ENCODE results near the gene PDZD2.
"Not testable (repeated sequence)": the region's sequence is repeated elsewhere in the genome, so short reads cannot be mapped to it uniquely, and the experiment has no call there.

PDZD2 gene

DNA sequence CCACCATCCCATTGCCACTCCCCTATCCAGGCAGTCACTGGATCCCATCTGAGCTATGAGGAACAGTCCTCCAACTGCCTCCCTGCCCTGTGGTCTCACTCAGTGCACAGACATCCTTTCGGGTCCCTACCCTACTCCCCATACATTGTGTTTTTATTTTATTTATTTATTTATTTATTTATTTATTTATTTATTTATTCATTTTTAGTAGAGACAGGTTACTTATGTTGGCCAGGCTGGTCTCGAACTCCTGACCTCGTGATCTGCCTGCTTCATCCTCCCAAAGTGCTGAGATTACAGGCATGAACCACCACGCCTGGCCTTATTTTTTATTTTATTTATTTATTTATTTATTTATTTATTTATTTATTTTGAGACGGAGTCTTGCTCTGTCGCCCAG lies 137.4 kb downstream of the PDZD2 start:
- not testable (repeated sequence) for DNase-seq

DNA sequence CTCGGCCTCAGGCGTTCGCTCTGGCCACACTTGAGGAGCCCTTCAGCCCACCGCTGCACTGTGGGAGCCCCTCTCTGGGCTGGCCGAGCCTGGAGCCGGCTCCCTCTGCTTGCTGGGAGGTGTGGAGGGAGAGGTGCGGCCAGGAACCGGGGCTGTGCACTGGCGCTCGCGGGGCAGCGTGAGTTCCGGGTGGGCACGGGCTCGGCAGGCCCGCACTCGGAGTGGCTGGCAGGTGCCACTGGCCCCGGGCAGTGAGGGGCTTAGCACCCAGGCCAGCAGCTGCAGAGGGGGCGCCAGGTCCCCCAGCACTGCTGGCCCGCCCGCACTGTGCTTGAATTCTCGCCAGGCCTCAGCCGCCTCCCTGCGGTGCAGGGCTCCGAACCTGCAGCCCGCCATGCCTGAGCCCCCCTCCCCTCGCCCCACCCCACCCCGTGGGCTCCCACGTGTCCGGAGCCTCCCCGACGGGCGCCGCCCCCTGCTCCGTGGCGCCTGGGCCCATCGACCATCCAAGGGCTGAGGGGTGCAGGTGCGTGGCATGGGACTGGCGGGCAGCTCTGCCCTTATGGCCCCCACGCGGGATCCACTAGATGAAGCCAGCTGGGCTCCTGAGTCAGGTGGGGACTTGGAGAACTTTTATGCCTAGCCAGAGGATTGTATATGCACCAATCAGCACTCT lies 138.2 kb downstream of the PDZD2 start:
- no peak for DNase-seq

DNA sequence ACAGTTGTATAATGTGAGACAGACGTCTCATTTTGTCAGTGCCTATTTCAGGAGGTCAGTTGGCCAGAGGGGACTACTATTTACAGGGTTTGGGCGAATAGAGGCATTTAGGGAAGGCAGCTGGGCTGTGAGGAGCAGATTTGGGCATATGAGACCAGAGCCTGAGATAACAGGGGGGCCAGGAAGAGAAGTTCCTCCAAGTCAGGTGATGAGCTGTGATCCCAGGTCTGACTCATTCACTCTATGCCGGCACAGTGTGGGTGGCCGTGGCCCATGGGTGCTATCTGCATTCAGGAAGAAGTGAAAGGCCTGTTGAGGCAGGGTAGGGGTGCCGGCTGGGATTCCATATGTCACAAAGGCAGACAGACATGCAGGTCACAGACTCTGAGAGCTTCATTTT lies 142.8 kb downstream of the PDZD2 start:
- DNase-seq, result no peak

DNA sequence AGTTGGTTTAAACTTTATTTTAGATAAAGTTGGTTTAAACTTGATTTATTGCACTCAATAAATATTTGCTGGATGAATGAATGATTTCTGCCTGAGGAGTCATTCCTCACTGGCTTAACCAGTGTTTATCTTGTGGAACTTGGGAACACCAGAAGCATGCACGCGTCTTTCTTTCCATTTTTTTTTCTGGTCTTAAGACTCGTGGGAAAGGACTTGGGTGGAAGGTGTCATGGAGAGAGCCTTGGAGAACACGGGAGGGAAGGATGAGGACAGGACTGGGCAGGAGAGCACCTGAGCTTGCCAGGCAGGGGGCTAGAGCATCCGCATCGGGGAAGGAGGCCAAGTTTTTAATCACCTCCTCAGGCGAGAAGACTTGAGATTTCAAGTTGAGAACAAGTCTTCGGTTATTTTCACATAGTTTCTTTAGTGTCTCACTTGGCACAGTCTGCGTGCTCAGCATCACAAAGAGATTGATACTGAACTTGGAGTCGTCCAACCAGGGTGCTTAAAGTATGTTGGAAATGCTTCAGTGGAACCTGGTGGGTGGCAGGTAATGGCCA lies 144.2 kb downstream of the PDZD2 start:
- no peak for DNase-seq

DNA sequence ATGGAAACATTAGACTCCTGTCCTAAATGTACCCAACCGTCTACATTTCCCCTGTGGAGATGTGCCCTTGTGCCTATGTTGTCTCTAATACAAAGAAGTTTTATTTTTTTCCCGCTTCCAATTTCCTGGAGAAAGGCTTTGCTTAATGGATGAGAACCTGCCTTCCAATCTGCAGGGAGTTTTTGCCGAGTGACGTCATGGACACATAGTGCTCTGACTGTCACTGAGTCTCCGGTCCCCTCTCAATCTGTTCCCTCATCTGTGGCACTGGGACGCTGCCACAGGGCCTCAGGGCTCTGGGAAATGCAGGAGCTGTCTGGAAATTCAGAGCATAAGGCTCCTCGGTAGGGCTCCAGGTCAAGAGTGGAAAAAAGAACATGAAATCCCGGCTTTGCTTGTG lies 144.8 kb downstream of the PDZD2 start:
- DNase-seq, result no peak

DNA sequence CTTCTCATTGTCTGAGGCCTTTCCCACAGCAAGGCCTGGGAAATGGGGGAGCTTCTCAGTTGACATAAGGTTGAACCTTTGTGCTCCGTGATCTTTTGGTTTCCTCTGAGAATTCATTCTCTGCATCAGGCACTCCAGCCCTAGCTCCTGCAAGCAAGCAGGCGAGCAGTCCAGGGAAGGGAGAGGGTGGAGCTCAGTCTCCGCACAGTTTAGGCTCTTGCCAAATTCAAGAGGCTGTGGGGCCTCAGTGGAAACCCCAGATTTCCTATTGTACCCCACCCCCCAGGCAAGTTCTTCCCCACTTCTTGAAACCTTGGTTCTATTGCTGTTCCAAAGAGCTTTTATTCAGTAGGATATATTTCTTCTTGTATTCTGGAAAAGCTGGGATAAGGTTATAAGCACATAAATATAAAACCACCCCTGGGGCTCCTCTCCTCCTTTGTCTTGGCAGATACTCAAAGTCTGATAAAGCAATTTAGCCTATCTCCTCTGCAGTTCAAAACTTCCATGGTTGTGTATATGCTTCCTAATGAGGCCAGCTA lies 147.2 kb downstream of the PDZD2 start:
- DNase-seq, result no peak

DNA sequence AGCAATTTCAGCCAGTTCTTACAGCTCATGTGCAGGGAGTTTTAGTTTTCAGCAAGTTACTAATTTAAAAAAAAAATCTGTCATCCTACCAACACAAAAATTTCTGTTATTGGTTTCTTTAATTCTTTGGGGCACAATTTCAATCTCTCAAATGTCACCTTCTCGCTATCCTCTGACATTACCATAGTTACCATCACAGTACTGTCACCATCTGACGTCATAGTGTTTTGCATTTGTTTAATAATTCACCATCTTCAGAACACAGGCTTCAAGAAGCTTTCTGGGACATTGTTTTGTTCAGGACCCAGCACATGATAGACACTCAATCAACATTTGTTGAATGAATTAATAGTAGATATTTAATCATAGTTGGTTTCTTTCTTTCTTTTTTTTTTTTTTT lies 155.1 kb downstream of the PDZD2 start:
- DNase-seq, result no peak

DNA sequence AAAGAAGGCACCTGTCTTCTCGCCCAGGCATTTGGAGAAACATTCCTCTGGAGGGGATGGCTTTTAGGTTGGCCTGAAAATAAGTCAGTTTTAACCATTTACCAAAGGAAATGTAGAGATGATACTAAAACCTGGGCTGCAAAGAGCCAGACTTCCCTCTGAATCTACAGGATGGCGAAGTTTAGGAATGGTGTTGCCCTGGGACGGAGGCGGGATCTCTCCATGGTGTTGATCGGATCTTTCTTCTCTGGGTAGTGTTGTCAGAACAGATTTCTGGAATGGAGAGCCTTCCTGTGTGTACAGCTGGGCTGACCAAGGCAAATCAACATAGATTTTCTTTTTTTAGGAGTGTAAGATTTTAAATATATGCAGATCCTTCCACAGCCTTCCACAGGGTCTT lies 159.2 kb downstream of the PDZD2 start:
- no peak for DNase-seq

DNA sequence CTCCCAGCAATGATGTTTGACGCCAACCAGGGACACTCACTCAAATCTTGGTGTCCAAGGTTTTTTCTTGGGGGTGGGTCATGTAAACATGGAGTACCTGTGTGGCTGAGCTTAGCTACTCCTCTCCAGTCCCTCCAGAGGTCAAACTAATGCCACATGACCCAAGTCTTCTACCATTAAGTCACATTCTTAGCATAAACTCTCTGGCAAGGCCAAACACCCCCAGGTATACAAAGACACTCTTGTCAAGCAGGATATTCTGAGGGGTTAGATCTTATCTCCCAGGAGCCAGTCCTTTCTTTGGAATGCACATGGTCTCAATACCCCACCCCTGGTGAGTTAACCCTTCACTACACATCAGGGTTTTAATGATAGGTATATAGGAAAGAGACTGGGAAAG lies 161.4 kb downstream of the PDZD2 start:
- peak; percentile 91 for DNase-seq

DNA sequence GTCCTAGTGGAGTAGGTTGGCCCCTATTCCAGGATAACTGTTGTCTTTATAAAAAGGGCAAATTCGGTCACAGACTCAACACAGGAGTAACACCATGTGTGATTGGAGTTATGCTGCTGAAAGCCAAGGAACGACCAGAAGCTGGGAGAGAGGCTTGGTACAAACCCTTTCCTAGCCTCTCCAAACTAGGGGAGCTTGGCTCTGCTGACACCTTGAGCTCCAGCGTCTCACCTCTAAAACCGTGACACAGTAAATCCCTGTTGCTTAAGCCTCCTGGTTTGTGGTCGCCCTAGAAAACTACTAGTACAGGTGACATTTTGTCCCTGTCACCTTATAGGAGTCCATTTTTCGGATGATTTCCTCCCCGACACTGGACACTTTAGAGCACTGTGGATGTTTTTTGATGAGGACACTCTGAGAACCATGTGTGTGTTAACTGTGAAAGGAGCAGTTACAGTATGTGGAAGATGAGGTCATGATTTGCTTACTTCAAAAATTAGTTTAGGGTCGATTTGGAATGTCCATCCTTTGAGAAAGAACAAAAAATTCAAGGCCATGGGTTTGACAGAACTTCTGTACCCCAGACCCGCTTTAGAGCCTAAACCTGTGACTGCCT lies 167.0 kb downstream of the PDZD2 start:
- no peak for DNase-seq

DNA sequence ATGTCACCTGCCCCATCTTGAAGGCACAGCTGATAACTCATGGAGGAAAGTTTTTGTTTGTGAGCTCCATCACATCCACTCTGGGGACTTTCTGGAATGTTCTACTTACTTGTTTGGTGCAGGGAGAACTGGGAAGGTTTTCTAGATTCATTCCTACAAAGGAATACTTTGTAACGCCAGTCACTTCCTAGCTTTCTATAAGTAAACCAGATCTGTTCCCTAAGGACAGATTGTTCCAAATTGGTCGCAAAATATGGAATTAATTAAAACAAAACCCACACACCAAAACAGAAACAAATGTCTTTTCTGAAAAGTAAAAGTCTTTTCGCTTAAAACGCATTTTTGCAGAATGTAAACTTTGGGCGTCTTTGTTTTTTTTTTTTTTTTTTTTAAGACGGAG lies 167.6 kb downstream of the PDZD2 start:
- no peak for DNase-seq

DNA sequence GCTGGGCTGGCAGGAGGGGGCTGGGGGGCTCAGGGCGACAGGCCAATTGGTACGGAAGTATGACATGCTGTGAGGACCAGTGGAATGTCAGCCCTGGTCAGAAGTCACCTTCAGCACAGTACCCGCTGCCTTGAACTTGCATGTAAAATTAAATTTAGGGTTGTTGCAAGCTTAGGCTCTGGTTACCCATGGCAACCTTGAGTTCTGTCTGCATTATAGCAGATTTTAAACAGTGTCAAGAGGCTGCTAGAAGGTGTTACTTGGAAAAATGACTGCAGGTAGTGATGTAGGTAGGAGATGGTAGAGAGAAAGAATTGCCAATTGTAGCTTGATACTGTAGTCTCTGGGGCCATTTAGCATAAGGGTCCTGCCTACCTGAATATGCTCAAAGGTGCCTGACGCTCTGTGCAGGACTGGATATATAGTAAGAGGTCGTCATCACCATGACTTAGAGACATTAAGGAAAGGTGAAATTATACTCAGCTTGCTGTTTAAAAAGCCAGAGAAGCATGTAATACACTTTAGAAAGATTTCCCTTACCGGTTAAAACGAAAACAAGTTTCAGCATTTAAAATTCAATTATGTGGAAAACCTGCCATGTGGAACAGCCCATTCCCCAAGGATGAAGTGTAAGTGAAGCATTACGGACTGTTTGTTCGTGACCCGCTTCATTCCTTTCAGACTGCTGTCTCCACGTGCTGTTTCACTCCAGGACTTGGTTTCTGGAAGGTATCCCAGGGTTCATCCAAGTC lies 169.0 kb downstream of the PDZD2 start:
- DNase-seq, result no peak

DNA sequence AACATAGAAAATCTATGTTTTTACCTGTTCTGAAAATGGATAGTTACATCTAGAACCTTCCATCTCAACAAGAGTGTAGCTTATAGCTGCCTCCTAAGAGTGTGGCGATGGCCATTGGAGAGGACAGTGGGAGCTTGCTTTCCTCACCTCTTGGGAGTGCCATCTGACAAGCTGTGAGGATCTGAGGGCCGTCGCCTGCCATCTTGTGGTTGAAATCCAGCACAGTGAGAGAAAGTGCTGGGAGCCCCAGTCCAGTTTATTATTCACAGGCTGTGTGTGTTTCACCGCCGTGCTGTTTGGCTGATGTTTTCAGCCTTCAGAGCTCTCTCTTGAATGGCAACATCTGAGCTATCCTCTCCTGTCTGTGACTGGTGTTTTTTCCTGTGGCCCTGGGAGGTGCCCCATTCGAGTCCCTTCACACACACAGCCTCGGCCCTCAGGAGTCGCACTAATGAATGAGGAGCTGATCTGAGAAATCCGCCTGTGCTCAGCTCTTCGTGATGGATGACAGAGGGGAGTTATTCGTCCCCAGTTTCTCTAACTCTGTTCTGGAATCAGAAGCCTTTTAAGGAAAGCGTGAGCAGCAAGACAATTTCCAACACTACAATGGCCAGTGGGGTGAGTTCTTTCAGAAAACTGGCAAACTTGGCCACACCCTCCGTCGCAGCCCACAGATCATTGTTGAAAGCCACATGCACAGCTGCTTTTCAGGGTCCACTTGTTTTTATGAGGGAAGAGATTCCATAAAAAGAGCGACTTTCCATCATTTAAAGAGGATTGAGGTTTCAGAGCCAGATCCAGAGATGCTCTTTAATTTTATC lies 170.3 kb downstream of the PDZD2 start:
- DNase-seq, result peak; percentile 93

DNA sequence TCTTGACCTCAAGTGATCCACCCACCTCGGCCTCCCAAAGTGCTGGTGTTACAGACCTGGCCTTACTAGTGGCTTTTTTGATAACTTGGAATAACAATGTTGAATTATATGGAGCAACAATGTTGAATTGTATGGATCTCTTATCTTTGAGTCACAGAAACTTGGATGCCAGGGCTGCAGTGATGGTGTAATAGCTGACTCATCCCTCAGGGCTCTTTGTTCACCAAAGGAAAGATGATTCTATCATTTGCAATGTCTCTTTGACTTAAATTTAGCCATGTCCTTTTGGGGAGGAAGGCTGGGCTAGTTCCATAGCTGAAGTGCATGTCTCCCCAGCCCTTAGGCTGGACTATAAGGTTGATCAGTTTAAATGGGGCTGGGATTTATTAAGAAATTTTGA lies 172.3 kb downstream of the PDZD2 start:
- DNase-seq, result no peak

DNA sequence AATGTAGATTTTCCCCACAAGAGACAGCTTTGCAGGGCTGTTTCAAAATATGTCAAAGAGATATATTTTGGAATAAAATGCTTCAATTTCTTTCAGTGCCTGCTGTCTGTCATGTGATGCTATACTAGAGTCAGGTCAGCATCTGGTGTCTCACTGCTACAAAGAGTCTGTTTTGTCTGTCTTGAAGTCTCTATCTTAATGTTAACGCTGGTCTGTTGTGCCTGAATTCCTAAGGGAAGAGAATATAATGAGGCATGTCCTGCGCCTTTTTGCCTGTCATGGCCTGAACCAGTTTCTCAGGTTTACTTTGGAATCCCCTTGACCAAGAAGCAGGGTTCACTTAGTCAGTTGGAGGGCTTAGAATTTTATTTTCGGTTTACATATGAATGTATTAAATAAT lies 176.4 kb downstream of the PDZD2 start:
- DNase-seq, result peak; percentile 84

DNA sequence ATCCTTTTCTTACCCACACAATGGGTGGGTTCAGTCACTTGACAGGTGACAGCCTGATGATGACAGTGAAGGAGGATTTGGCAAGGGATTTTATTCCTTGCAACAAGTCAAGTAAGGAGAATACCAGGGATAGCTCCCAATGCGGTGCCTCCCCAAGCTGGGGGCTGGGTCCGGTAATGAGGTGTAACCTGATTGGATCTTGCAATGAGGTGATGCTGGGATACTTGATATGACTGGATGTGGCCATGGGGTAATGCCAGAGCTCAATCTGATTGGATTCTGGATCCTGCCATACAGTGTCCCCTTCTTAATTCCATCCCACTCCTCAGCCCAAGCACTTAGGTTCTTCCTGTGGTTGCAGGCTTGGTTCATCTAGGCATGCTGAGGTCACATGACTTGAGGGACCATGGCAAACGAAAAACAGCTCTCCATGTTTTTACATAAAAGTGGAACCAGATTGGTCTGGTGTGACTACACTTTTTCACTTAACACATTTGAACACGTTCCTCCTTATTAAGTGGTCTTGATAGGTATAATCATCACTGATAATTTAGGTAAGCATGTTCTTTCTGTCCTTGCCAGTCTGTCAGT lies 181.1 kb downstream of the PDZD2 start:
- no peak for DNase-seq

DNA sequence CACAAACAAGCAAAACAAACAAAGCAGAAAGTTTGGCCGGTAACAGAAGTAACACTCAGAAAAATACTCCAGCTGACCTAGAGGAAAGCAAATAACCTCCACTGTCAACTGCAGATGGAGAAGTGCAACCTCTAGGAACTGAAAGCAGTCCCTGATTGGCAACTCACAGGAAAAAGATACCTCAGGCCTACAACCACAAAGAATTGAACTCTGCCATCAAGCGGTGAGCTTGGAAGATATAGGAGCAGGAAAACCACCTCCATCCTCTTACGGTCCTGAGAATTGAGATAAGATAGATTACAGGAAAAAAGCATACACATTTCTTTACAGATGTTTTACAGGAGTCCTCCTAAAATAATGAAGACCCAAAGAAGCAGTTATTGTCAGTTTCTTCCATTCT lies 184.5 kb downstream of the PDZD2 start:
- no peak for DNase-seq

DNA sequence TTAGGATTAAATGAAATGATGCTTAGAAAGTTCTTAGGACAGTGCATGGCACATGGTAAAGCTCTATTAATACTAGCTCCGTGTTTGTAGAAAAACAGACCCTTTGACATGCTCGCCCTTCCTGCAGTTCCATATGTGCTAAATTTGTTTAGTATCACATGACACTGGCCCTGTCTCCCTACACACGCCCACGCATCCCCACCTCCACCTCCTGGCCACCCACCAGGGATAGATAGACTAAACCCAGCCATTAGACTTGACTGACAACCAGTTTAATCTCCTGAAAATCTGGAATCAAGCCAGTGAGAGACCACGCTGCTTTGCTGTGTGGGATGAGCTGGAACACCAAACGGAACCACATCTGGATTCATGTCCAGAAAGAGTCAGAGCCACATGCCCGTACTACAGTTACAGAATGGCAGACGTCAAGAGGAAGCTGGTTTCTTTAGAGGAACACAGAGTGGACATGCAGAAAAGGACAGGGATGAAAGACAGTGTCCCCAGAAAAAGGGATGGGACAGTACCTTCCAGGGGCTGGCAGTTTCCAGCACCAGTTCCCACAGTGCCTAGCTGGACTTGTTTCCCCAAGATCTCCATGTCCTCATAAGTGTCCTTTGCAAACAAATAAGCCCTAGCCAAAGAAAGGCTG lies 186.1 kb downstream of the PDZD2 start:
- no peak for DNase-seq

DNA sequence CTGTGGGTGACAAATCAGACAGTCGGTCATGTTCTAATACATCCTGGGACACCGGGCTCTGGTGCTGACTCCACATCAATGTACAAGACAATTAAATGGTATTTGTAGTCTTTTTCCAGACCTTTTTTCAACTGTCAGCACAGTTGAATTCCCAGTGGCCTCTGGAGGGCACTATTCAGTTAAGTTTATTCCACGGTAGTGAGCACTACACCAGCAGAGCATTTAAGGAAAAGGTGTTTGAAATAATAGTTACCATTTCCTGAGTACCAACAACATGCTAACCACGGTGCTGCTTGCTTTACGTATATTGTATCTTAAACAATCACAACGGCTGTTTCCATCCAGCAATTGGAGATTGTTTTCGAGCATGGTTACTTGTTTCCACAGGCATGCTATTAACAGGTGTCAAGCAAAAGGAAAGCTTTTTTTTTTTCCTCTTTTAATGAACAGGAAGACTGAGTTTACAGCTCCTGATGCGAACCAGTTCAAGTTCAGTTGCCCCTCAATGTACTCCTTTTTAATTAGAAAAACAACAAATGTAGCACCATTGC lies 186.7 kb downstream of the PDZD2 start:
- DNase-seq, result peak; percentile 71

DNA sequence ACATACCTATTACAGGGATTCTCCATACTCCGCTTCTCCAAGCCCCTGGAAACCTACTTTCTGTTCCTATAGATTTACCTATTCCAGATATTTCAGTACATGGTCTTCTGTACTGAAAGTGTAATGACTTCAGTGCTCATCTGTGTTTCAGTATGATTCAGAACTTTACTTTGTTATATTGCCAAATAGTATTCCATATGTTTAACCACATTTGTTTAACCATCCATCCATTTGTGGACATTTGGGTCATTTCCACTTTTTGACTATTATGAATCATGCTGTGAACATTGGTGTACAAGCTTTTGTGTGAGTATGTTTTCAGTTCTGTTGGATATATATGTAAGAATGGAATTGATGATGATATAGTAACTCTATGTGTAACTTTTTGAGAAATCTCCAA lies 188.9 kb downstream of the PDZD2 start:
- DNase-seq, result no peak

DNA sequence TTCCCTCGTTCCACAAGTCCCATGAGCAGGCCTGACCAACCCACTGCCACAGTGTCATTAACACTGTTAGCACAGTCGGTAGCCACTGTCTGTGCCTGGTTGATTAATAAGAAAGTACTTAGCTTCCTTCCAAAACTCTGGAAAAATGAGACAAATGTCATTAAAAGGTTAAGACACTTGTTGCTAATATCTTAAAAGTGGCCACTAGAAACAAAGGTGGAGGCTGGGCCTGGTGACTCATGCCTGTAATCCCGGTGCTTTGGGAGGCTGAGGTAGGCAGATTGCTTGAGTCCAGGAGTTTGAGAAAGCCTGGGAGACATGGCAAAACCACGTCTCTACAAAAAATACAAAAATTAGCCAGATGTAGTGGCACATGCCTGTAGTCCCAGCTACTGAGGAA lies 194.0 kb downstream of the PDZD2 start:
- no peak for DNase-seq

DNA sequence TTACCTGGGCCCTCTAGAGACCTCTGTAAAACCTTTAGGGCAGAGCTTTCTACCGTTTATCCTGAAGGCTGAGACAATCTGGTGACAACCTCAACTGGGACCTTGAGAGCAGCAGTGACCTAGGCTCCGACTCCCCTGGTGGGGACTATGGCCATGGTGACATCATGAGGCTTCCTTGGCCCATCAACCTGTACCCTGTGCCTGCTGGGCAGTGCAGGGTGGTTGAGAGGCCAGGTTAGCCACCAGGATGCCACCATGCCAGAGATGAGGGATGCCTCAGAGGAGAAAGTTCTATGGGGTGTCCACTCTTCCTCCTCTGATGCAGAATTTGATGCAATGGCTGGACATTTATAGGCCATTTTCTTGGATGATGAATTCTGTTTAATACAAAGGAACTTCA lies 194.8 kb downstream of the PDZD2 start:
- no peak for DNase-seq

Data from islet precursor cell (in vitro differentiated cells).